Stimulated activated naive CD4-positive, alpha-beta T cell treated with Interleukin-2 at 50 U/mL for 16 hours (primary cell): ENCODE data around the gene OPCML.

Source experiments
- DNase-seq: peaks from one replicate; lab custom pipeline; 2025; lab: John Stamatoyannopoulos, UW

OPCML gene

GRCh38 chr11:132490978-132491377 lies 1041.3 kb downstream of the OPCML start:
- DNase-seq = no peak

GRCh38 chr11:132486060-132486459 lies 1046.2 kb downstream of the OPCML start:
- DNase-seq = no peak

GRCh38 chr11:132475026-132475425 lies 1057.3 kb downstream of the OPCML start:
- no peak for DNase-seq

- DNase-seq = no peak
Measured at GRCh38 chr11:132472411-132473172, 1059.7 kb downstream of the OPCML start.

GRCh38 chr11:132471466-132471865 lies 1060.8 kb downstream of the OPCML start:
- no peak for DNase-seq

GRCh38 chr11:132466983-132467382 lies 1065.3 kb downstream of the OPCML start:
- no peak for DNase-seq

- no peak for DNase-seq
Measured at GRCh38 chr11:132464939-132465338, 1067.4 kb downstream of the OPCML start.

GRCh38 chr11:132464003-132464342 lies 1068.3 kb downstream of the OPCML start:
- no peak for DNase-seq

- DNase-seq = no peak
Measured at GRCh38 chr11:132463295-132464002, 1068.9 kb downstream of the OPCML start.

GRCh38 chr11:132459736-132460135 lies 1072.6 kb downstream of the OPCML start:
- no peak for DNase-seq

GRCh38 chr11:132457445-132457844 lies 1074.9 kb downstream of the OPCML start:
- no peak for DNase-seq

GRCh38 chr11:132456751-132457328 lies 1075.5 kb downstream of the OPCML start:
- DNase-seq = no peak

GRCh38 chr11:132455044-132455443 lies 1077.3 kb downstream of the OPCML start:
- no peak for DNase-seq

GRCh38 chr11:132453406-132453805 lies 1078.9 kb downstream of the OPCML start:
- DNase-seq = no peak

GRCh38 chr11:132452616-132453015 lies 1079.7 kb downstream of the OPCML start:
- DNase-seq = no peak

GRCh38 chr11:132451942-132452601 lies 1080.2 kb downstream of the OPCML start:
- DNase-seq = no peak

GRCh38 chr11:132450631-132451030 lies 1081.7 kb downstream of the OPCML start:
- DNase-seq = no peak

GRCh38 chr11:132448334-132448995 lies 1083.8 kb downstream of the OPCML start:
- DNase-seq = no peak

- no peak for DNase-seq
Measured at GRCh38 chr11:132447761-132448160, 1084.5 kb downstream of the OPCML start.

- no peak for DNase-seq
Measured at GRCh38 chr11:132445859-132446291, 1086.4 kb downstream of the OPCML start.

GRCh38 chr11:132444911-132445310 lies 1087.4 kb downstream of the OPCML start:
- no peak for DNase-seq

GRCh38 chr11:132439711-132440255 lies 1092.5 kb downstream of the OPCML start:
- DNase-seq = no peak
